HEK293T (cell line): ENCODE data around the gene LRRC18.
A peak's percentile ranks its signal among the peaks of the same experiment; 100 is the strongest.

Source experiments
- CTCF ChIA-PET: fragments of 350-600 bp; formaldehyde crosslinking; extraction: SDS; loops from one replicate; lab custom pipeline; 2021; ENCODE audit warnings: antibody characterized with exemption, inconsistent platforms; lab: Yijun Ruan, JAX
- POLR2A ChIA-PET: fragments of 350-600 bp; formaldehyde crosslinking; extraction: SDS; loops from one replicate; lab custom pipeline; 2020; ENCODE audit warnings: antibody characterized with exemption, inconsistent platforms; lab: Yijun Ruan, JAX
- DNase-seq: peaks from one replicate; pipeline ENCODE4 v3.0.0; 2012; ENCODE audit warnings: mixed read lengths; ENCODE audit errors: extremely low spot score
- ARNT ChIP-seq: fragments of 450-650 bp; IDR thresholded peaks from 2 replicates; pipeline ENCODE4 v1.6.1; 2017; ENCODE audit warnings: mild to moderate bottlenecking
- BHLHE40 ChIP-seq: fragments of 450-650 bp; IDR thresholded peaks from 2 replicates; pipeline ENCODE4 v1.6.1; 2016; ENCODE audit warnings: mild to moderate bottlenecking, moderate library complexity, borderline replicate concordance
- CTBP1 ChIP-seq: fragments of 450-650 bp; IDR thresholded peaks from 2 replicates; pipeline ENCODE4 v1.6.1; 2016; ENCODE audit warnings: borderline replicate concordance
- ELF4 ChIP-seq: fragments of 450-650 bp; IDR thresholded peaks from 2 replicates; pipeline ENCODE4 v1.6.1; 2017; ENCODE audit warnings: antibody characterized with exemption
- FOXA1 ChIP-seq: fragments of 450-650 bp; IDR thresholded peaks from 2 replicates; pipeline ENCODE4 v1.6.1; 2016; ENCODE audit warnings: mild to moderate bottlenecking
- FOXK2 ChIP-seq: fragments of 450-650 bp; IDR thresholded peaks from 2 replicates; pipeline ENCODE4 v1.6.1; 2016; ENCODE audit warnings: mild to moderate bottlenecking
- FOXM1 ChIP-seq: fragments of 450-650 bp; IDR thresholded peaks from 2 replicates; pipeline ENCODE4 v1.6.1; 2017; ENCODE audit warnings: mild to moderate bottlenecking, borderline replicate concordance
- HDGF ChIP-seq: fragments of 450-650 bp; IDR thresholded peaks from 2 replicates; pipeline ENCODE4 v1.6.1; 2017; ENCODE audit warnings: antibody characterized with exemption, borderline replicate concordance
- L3MBTL2 ChIP-seq: fragments of 450-650 bp; conservative IDR thresholded peaks from 2 replicates; pipeline ENCODE4 v1.6.1; 2016; ENCODE audit warnings: mild to moderate bottlenecking
- LEF1 ChIP-seq: fragments of 450-650 bp; IDR thresholded peaks from 2 replicates; pipeline ENCODE4 v1.6.1; 2017; ENCODE audit warnings: mild to moderate bottlenecking, borderline replicate concordance
- NFRKB ChIP-seq: fragments of 450-650 bp; IDR thresholded peaks from 2 replicates; pipeline ENCODE4 v1.6.1; 2016; ENCODE audit warnings: mild to moderate bottlenecking, moderate library complexity
- SP1 ChIP-seq: fragments of 450-650 bp; IDR thresholded peaks from 2 replicates; pipeline ENCODE4 v1.6.1; 2017
- SUZ12 ChIP-seq: fragments of 450-650 bp; IDR thresholded peaks from 2 replicates; pipeline ENCODE4 v1.6.1; 2016; ENCODE audit warnings: mild to moderate bottlenecking
- TARDBP ChIP-seq: fragments of 450-650 bp; IDR thresholded peaks from 2 replicates; pipeline ENCODE4 v1.6.1; 2016
- ZNF384 ChIP-seq: fragments of 450-650 bp; IDR thresholded peaks from 2 replicates; pipeline ENCODE4 v1.6.1; 2016
- TF ChIP-seq, protein P1 (sequence below): fragments of 450-650 bp; IDR thresholded peaks from 2 replicates; pipeline ENCODE4 v1.6.1; 2016

Gene LRRC18

DNA sequence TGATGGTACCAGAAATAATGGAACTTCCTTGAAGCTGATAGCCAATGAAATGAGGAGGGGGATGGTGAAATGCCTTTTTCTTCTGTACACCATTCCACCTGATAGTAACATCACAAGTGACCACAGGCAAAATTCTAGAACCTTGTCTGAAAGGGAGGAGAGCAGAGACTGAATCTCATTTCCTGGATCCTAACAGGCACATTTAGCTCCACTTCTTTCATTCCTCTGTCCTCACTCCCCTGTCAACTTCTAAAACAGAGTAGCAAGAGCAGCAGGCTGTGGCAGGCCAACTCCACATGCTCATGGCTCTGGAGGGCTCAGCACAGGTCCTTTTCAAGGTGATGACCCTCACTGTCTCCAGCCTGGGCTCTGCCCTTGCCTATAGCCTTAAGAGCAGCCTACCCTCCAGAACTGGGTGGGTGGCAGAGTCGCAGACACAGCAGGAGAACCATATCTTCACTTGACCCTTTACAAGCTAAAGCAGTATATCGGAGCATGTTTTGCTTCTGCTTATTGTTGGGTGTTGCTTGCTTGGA, at the start of gene LRRC18:
LRRC18 (minus strand) TSS at position 51 of the 536 bp plus-strand sequence. CDS start 25,685 bp downstream, outside the sequence.
- CTCF ChIA-PET: no interaction called here

DNA sequence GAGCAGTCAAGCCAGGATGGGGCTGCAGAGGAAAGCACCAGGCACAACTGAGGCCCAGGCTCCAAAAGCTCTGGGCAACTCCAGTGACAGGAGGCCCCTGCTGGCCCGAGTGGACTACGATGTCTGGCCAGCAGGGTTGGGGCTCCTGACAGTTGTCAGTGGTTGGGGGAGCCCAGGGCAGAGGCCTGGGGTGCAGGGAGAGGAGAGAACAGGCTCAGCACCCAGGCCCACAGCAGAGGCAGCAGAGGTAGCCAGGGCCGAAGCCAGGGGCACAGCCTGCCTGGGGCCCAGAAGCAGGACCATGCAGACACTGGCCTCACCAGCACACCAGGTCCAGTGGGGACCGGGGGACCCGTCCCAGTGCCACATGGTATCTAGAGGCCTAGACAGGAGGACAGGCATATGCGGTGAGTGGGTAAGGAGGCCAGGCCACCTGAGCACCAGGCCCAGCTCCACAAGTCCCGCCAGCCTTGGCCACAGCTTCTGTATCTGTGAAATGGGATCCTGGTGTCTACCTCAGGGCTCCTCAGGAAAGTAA, 46.0 kb upstream of the LRRC18 start:
- POLR2A ChIA-PET: no interaction called here
- no peak for DNase-seq
- CTCF ChIA-PET: no interaction called here
- no peak for TF ChIP-seq ARNT
- no peak for TF ChIP-seq HDGF
- no peak for TF ChIP-seq FOXK2
- TF ChIP-seq TARDBP: no peak
- TF ChIP-seq NFRKB: no peak
- TF ChIP-seq ELF4: no peak

More for the DNA sequence above, at the start of gene LRRC18:
- TF ChIP-seq FOXK2 (no peak), TARDBP (no peak), ELF4 (no peak)
- POLR2A ChIA-PET: no interaction called here
- no peak for DNase-seq

DNA sequence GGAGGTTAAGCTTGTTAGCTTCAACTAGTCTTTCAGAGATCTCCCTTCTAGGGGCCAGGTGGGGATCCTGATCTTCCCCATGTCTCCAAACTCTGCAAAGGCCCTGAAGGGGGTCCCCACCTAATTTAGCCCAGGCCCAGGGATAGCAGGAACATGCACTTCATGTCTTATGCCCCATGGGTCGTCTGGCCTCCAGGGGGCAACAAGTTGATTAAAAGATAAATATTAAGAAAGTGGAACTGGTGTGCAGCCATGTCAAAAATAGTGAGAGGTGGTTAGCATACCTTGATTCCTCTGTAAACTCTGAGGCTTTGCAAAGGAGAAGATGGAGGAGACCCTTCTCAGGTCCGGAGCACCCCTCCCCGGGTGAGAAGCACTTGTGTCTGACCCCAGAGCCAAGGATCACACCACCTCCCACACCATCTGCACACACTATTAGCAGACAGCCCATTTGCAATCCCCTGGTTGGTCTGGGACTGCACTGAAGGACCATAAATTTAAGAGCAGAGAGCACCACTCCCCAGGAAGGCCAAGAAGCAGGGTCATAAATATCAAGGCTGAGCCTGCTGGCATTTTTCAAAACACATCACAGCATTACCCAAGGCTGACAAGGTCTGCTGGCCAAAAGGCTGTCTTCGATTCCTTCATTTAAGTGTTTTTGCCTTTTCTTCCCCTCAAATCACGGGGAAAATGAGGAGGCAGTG, 44.2 kb upstream of the LRRC18 start:
- no peak for DNase-seq
- CTCF ChIA-PET: no interaction called here
- POLR2A ChIA-PET: no interaction called here
- TF ChIP-seq CTBP1 (no peak), SP1 (no peak), BHLHE40 (no peak), LEF1 (no peak), FOXK2 (no peak), L3MBTL2 (no peak), HDGF (no peak), NFRKB (no peak), SUZ12 (no peak), ZNF384 (no peak), FOXM1 (no peak), ARNT (no peak), FOXA1 (no peak), ELF4 (no peak), TARDBP (no peak)
- TF ChIP-seq, protein P1, sequence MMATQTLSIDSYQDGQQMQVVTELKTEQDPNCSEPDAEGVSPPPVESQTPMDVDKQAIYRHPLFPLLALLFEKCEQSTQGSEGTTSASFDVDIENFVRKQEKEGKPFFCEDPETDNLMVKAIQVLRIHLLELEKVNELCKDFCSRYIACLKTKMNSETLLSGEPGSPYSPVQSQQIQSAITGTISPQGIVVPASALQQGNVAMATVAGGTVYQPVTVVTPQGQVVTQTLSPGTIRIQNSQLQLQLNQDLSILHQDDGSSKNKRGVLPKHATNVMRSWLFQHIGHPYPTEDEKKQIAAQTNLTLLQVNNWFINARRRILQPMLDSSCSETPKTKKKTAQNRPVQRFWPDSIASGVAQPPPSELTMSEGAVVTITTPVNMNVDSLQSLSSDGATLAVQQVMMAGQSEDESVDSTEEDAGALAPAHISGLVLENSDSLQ: no peak

DNA sequence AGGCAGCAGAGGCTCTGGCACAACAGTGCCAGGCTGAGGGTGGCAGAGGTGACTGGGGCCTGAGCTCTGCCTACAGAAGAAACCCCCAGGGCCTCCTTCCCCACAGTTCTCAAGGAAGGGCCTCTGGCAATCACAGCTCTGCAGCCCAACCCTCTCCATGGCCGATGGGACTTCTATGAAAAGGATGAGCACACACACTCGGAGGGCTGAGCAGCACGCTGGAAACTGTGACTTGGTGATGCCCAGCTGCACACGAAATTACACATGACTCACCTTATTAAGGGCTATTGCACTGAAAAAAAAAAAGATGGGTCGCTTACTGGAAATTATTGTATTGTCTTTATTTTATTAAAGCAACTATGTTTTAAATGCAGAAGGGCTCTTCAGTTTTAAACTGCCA, 42.9 kb upstream of the LRRC18 start:
- DNase-seq: no peak
- ChIA-PET CTCF (interaction anchor here (0.5 to 0.6 kb wide), 3 partner anchors 69 to 568 kb away, joined by 3 read pairs; no protein-coding TSS in a partner anchor), POLR2A (no interaction called here)
- no peak for TF ChIP-seq SUZ12
- no peak for TF ChIP-seq SP1
- TF ChIP-seq NFRKB: no peak
- no peak for TF ChIP-seq FOXM1
- TF ChIP-seq LEF1: no peak
- no peak for TF ChIP-seq L3MBTL2
- no peak for TF ChIP-seq ZNF384
- TF ChIP-seq, protein P1: no peak
- no peak for TF ChIP-seq FOXA1
- TF ChIP-seq ELF4: no peak
- TF ChIP-seq TARDBP: no peak
- no peak for TF ChIP-seq FOXK2
- no peak for TF ChIP-seq ARNT
- no peak for TF ChIP-seq HDGF
- TF ChIP-seq CTBP1: no peak
- no peak for TF ChIP-seq BHLHE40

DNA sequence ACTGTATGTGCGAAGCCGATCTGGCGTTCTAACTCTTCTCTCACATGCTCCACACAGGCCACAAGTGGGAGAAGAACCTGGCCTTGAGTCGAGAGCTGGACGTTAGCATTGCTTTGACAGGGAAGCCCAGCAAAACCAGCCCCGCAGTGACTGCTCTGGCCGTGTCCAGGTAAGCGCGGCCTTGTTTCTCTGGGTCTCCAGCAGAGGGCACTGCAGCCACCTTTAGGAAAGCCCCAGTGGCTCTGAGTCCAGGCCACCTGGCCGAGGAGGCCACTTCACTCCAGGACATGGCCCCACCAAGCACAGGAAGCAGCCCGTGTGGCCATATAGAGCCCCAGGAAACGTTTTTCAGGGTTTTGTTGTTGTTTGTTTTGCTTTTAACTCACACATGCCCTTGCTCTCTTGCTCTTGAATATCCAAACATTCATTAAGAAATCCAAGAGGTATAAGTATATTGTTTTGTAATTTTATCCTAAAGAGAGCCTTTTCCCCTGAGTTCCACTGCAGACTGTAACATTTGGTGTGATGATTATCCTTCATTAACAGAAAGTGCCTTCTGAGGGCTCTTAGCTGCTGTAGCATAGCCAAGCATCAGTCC, 41.8 kb upstream of the LRRC18 start:
- TF ChIP-seq SP1 (no peak), LEF1 (no peak), HDGF (no peak), ARNT (no peak), NFRKB (no peak)
- peak; percentile 75 for DNase-seq
- ChIA-PET CTCF (no interaction called here), POLR2A (no interaction called here)

DNA sequence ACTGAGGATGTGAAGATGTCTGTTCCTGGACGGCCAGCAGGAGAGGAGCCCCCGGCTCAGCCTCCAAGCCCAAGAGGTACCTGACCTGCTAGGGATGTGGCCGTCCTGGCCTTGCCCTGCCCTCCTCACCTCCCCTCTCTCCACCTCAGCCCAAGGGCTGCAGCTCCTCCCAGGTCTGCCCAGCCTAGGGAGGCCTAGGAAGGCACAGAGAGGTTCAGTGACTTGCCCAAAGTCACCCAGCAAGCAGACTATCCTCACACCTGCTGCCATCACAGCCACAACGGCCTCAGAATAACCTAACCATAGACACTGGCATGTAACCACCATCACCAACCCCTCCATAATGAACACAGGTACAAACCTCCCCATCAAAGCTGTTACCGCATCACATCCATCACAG, 38.7 kb upstream of the LRRC18 start:
- CTCF ChIA-PET: no interaction called here
- POLR2A ChIA-PET: no interaction called here
- no peak for DNase-seq
- no peak for TF ChIP-seq SUZ12
- TF ChIP-seq FOXK2: no peak
- no peak for TF ChIP-seq L3MBTL2
- no peak for TF ChIP-seq TARDBP
- TF ChIP-seq SP1: no peak
- no peak for TF ChIP-seq BHLHE40
- TF ChIP-seq LEF1: no peak
- TF ChIP-seq CTBP1: no peak
- no peak for TF ChIP-seq HDGF
- no peak for TF ChIP-seq FOXA1
- TF ChIP-seq FOXM1: no peak
- TF ChIP-seq ZNF384: no peak
- TF ChIP-seq ELF4: no peak
- no peak for TF ChIP-seq ARNT
- TF ChIP-seq NFRKB: no peak
- TF ChIP-seq, protein P1: no peak
